Fibroblast of peridontal ligament (primary cell): ENCODE measurements around the gene NUP214.
"Not testable (repeated sequence)": the region's sequence is repeated elsewhere in the genome, so short reads cannot be mapped to it uniquely, and the experiment has no call there.

Experiments used
- DNase-seq: peaks from one replicate; pipeline ENCODE4 v3.0.0-alpha.2; 2010; ENCODE audit errors: extremely low read depth

Gene NUP214

DNA sequence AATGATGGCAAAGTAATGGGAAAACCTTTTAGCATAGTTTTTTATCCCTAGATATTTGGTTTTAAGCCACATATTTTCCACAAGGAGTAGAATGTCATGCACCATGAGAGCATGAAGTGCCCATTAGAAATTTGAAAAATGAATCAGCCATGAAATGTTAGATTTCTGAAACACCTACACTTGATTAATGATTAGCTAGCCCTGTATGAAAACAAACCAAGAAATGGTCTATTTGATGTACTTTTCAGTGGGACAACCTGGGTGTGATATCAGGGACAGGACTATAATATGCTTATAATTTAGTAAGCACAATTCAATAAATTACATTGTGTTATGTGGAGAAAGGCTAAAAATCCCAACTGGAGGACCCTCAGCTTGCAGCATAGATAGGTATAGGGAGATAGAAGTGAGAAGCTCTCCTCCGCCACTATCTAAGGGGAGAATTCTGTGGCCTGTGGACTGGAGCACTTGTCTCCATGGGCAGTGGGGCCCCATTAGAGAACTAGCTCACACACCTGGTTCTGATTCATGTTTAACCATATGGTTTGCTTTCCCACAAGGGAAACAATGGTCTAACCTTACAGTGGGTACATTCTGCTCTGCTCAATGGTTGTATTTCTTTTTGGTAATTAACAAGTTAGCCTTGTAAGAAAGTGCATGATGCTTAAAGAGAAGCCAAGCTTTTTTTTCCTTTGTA lies 35.2 kb downstream of the NUP214 start:
- no peak for DNase-seq

DNA sequence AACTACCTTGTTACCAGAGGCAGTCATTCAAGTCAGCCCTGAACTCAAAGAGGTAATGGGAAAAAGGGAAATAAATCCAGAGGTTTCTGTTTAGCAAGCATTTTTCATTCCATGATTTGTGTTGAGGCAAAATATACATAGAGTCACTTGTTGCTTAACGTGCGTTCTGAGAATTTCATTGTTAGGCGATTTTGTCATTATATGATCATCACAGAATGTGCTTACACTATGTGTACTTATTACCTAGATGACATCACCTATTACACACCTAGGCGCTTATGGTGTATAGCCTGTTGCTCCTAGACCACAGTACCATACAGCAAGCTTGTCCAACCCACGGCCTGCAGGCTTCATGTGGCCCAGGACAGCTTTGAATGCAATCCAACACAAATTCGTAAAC lies 36.2 kb downstream of the NUP214 start:
- DNase-seq, result no peak

DNA sequence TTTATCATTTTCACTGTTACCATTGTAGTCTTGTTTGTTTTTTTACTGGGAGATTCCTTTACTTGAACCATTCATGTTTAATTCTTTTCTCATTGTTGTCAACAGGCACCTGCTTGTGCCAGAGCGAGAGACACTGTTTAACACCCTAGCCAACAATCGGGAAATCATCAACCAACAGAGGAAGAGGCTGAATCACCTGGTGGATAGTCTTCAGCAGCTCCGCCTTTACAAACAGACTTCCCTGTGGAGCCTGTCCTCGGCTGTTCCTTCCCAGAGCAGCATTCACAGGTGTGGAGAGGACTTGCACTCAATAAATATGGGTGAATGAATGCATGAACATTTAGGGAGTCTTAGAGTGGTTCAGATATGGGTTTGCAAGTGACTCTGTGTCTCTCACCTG lies 37.5 kb downstream of the NUP214 start:
- no peak for DNase-seq

DNA sequence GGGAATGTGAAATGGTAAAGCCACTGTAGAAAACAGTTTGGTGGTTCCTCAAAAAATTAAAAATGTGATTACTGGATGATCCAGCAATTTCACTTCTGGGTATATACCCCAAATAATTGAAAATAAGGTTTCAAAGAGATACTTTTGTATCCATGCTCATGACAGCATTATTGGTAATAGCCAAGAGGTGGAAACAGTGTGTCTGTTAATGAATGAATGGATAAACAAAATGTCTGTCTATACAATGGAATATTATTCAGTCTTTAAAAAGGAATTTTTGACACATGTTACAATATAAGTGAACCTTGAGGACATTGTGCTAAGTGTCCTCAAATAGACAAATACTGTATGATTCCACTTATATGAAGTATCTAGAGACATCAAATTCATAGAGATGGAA lies 40.1 kb downstream of the NUP214 start:
- DNase-seq, result no peak

DNA sequence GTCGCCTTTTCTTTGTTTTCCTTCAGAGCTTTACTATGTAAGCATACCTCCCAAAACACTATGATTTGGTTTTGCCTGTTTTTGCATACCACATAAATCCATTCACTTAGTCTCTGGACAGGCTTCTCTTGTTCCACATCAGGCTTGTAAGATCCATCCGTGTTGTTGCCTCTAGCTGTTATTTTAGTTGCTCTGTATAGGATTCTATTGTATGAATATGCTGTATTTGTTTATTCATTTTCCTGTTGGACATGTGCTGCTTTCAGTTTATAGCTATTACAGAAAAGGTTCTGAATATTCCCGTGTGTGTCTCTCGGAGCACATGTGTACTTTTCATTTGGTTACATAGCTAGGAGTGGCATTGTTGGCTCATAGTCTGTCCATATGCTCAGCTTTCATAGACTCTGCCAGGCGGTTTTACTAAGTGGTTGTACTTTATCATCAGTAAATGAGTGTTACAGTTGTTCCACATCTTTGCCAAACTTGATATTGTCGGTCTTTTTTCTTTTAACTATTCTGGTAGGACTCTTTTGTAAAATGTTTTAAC lies 41.8 kb downstream of the NUP214 start:
- peak; percentile 27 for DNase-seq

DNA sequence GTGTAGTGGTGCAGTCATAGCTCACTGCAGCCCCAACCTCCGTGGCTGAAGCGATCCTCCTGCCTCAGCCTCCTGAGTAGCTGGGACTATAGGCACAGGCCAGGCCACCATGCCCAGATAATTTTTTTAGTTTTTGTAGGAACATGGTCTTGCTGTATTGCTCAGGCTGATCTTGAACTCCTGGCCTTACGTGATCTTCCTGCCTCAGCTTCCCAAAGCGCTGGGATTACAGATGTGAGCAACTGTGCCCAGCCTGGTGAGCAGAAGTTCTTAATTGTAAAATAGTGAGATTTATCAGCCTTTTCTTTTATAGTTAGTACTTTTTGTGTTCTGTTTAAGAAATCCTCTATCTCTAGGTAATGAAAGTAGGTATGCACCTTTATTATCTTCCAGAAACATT lies 42.5 kb downstream of the NUP214 start:
- DNase-seq, result no peak

DNA sequence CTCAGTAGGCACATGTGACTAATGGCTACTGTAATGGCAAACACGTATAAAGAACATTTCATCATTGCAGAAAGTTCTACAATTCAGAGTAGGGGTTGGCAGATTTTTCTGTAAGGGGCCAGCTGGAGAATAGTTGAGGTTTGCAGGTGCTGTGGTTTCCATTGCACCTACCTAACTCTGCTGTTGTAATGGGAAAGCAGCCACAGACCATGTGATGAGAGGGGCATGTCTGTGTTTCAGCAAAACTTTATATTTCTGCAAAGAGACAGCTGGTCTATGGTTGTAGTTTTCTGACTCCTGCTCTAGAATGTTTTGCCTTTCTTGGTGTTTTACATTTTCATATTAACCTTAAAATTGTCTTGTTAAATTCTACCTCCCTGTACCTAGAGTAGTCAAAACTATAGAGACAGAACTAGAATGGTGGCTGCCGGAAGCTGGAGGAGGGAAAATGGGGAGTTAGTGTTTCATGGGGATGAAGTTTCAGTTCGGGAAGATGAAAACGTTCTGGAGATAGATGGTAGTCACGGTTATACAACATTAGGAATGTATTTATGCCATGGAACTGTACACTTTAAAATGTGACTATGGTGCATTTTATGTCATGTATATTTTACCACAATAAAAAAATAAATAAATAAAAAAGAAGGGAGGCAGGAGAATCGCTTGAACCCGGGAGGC lies 44.3 kb downstream of the NUP214 start:
- DNase-seq, result no peak

DNA sequence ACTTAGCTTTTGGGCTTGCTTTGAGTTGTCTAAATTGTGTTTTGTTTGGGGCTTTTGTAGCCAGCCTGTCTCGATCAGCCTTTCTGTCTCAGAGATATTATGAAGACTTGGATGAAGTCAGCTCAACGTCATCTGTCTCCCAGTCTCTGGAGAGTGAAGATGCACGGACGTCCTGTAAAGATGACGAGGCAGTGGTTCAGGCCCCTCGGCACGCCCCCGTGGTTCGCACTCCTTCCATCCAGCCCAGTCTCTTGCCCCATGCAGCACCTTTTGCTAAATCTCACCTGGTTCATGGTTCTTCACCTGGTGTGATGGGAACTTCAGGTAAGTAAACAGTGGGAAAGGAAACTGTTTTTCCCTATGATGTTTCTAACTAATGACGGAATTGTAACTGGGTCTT lies 48.6 kb downstream of the NUP214 start:
- no peak for DNase-seq

DNA sequence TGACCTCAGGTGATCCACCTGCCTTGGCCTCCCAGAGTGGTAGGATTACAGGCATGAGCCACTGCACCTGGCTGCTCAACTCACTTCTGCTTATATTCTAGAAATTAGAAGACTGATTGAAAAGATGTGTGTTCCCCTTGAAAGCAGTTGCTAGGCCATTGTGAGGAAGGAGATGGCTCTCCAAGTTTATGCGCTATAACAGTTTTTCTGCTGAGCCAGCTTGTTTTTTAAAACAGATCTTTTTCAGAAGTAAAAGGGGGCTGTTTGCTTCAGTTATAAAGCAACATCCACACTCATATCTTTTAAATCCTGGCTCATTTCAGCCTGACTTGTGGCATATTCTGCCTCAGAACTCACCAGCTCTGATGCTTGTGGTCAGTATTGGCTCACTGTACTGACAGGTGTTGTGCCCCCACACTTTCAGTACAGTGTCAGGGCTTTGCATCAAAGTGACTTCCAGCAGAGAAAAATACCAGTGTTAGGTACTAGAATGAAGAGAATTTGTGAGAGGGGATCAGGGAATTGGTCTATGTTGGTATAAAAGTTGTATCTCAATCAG lies 49.4 kb downstream of the NUP214 start:
- DNase-seq, result no peak

DNA sequence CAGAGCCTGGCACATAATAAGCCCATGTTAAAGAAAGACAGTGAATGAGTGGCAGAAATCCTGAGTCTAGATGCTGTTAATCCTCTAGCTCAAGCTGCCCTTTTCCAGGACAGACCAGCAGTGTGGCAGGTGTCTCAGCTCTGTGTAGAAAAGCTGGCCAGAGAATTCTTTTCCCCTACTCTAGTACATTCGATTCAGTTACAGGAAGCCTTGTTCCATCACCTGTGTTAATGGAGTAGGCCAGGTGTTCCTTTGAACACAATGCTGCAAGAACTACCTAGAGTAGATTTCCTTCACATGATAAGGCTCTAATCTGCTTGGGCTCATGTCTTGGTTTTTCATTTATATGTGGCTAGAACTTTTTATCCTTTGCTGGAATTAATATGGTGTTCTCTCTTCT lies 52.5 kb downstream of the NUP214 start:
- DNase-seq, result no peak

DNA sequence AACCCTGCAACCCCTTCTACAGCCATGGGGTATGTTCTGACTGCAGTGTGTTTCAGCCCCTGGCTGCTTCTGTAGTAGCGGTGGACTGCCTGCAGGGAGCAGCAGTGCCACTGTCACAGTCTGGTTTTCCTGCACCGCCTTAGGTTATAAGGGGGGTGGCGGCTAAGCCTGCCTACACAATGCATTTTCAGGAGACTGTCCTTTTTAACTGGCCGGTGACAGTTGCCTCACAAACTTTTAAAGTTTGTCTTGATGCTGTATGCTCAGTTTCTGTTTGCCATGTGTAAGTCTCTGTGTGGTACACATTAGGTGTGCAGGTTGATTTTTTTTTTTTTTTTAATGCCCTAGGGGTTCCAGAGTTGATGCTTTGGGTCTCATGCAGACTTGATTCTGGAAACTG lies 53.0 kb downstream of the NUP214 start:
- peak; percentile 67 for DNase-seq

DNA sequence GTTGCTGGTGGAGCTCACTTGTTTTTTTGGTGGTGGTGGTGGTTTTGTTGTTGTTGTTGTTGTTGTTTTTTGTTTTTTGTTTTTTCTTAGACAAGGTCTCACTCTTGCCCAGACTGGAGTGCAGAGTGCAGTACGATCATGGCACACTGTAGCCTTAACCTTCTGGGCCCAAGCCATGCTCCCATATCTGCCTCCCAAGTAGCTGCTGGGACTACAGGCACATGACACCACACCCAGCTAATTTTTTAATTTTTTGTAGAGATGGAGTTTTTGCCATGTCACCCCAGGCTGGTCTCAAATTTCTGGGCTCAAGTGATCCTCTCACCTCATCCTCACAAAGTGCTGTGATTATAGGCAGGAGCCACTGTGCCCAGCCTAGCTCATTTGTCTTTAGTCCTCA lies 53.5 kb downstream of the NUP214 start:
- no peak for DNase-seq

DNA sequence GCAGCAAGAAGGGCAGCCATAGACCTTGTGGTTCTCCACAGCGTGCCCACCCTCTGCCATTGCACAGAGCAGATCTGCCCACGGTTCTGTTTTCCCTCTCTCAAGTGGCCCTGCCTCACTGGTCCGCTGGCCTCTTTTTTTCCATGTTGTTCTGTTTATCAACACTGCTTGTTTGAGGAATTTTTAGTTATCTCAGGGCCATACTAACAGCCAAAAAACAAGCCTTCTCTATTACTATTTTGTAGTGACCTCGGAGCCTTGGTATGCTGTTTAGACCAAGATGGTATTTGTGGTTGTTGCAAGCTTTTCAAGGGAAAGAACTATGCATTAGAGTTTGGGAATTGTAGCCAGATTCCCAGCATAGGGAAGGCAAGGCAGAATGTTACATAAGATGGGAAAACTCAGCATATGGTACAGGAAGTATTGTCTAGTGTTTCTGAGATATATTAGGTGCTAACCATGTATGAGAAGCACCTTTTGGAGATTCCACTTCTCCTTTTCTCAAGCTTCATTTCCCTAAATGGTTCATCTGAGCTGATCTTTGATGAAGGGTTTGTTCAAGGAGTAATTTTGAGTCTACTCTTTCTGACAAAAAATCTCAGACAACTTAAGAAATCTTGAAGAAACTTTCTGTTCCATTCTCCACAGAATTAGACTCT lies 54.3 kb downstream of the NUP214 start:
- DNase-seq, result peak; percentile 97

DNA sequence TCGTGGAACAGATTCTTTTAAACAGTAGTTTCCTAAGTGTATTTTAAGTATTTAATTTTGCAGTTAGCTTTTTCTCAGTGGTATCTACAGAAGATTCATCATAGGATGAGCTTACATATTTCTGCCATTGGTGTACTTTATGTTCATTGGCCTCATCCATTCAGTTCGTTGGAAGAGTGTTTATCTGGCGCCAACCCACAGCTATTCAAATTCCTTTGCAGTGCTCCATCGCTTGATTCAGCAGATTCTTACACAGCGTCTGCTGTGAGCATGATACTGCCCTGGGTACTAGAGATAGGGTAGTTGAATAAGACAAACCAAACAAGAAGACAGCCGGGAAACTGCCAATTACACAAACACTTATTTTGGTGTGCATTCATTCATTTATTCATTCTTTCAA lies 55.1 kb downstream of the NUP214 start:
- peak; percentile 97 for DNase-seq

DNA sequence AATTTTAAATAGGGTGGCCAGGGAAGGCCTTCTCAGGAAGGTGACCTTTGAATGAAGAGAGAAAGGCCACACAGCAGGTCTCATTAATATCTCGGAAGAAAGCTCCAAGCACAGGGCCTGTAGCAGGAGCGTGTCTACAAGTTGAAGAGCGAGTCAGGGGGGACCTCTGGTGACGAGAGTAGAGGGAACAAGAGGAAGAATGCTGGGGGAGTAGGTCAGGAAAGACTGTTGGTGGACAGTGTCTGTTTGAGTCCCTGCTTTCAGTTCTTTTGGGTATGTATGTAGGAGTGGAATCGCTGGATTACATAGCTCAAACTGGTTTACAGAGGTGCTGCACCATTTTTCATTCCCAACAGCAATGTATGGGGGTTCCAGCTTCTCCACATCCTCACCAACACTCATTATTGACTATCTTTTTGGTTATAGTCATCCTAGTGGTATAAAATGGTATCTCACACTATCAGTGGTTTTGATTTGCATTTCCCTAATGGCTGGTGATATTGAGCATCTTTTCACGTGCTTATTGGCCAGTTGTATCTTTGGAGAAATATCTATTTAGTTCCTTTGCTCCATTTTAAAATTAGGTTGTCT lies 55.8 kb downstream of the NUP214 start:
- no peak for DNase-seq

DNA sequence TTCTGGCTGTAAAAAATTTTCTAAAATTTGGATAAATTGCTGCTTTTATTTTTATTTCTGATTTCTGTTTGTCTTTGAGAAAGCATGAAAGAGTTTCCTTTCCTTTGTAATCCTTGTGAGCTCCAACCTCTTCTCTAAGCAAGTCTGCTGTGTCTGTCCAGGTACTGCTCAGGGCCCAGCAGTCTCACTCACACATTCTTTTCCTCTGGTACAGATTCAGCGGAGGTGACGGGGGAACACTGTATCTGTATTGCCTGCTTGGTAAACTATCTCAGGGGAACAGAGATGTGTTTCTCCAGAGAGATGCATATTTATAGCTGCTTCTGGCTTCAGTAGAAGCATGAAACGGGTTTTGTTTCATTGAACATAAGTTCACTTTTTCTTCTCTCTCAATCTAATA lies 60.5 kb downstream of the NUP214 start:
- no peak for DNase-seq

DNA sequence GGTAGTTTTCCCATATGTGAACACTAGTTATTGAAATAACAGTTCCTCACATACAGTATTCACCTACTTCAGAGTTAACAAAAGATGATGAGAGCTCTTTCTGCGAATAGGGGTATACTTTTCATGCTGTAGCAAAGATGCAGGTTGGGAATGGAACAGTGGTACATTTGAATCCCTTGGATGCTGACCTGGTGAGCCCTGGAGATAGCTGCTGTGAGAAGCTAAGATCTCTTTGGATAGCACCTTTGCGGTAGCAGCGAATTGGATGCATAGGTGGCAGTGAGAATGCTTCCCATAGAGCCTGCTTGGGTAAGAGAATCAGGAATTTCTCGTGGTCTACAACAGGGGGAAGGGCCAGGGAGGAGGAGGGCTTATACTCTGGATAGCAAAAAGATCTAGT lies 61.2 kb downstream of the NUP214 start:
- no peak for DNase-seq

DNA sequence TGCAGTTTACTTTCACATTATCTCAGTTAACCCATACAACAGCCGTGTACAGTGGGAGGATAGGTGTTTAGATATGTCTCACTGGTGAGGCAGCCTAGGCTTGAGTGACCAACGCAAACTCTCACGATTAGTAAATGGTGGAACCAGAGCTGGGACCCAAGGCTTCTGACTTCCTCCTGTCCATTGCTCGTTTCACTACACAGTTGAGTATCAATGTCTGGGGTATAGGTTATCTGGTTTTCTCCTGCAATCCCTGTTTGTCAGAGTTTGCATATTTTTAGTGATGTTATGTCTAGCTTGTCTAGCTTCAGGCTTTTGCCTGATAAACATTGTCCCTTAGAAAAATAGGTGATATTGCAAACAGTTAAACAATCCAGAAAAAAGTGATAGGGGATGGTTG lies 62.6 kb downstream of the NUP214 start:
- DNase-seq, result no peak

DNA sequence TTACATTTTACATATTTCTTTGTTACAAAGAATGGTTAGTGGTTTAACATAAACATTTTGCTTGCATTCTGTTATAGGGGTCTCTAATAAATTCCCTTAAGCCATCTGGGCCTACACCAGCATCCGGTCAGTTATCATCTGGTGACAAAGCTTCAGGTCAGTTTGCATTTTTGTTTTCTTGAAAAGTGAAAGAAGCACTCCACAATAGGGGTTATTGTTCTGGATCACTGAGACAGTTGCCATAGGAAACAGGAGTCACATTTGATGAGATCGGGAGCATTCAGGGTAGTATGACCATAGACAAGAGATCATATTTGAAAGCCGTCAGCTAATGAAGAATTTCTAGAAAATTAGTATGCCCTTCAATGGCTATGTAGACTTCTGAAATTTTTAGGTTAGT lies 63.6 kb downstream of the NUP214 start:
- no peak for DNase-seq

DNA sequence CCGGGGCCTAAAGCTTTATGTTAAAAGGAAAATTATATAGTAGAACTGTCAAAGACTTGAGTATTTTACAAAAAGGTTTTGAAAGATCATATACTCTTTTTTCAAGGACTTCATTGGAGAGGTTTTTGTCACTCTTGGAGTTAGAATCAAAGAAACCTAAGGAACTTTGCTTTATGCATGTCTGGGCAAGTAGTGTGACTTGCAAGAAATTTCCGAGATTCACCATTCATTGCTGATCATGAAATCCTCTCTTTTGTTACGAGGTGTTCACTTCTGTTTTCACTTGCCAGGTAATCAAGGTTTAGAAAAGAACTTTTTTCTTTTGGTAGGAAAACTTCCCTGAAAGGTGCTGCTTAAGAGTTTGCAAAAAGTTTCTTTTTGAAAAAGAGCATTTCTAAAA lies 64.8 kb downstream of the NUP214 start:
- no peak for DNase-seq

DNA sequence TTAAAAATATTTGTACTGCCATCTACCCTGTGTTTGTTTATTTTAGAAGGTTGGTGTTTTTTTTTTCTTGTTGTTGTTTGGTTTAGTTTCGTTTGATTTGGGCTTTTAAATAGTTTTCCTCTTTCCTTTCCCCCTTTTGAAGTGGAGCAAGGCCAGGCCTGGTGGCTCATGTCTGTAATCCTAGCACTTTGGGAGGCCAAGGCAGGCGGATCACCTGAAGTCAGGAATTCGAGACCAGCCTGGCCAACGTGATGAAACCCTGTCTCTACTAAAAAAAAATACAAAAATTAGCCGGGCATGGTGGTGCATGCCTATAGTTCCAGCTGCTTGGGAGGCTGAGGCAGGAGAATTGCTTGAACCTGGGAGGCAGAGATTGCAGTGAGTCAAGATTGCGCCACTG lies 65.6 kb downstream of the NUP214 start:
- not testable (repeated sequence) for DNase-seq

DNA sequence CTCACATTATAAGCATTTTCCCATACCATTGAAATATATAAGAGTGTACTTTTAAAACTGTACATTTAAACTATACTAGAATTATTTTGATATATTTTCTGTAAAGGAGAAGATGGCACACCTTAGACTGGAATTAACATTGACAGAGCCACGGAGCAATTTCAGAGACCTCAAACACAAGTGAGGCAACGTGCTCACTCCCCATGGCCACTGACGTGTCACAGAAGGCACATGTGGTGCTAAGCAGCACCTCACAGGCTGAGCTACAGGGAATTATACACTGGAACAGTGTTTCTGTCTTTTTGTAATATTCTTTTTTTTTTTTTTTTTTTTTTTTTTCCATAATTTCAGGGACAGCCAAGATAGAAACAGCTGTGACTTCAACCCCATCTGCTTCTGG lies 66.5 kb downstream of the NUP214 start:
- no peak for DNase-seq
